Liver (tissue), 9 donors: ENCODE data around the gene ACOXL. TPM values are rescaled to one million over a fixed set of nuclear protein-coding genes. Genes with fewer than 3 reads are reported as not detected.

ENCODE experiments used
- DNase-seq: peaks from one replicate; pipeline ENCODE4 v3.0.0-alpha.2; 2017; ENCODE audit warnings: low spot score
- H3K27ac ChIP-seq, 2 donors: one replicate each; pipeline ENCODE4 v1.7.0; 2013; ENCODE audit warnings: inconsistent platforms in 2 of 2, low read length in 2 of 2, control low read depth in 1 of 2, low read depth in 1 of 2, mild to moderate bottlenecking in 1 of 2
- H3K27me3 ChIP-seq, 4 donors: one replicate each; pipeline versions ENCODE4 v1.6.1 to v1.7.0; 2013; ENCODE audit warnings: low read length in 3 of 4, inconsistent platforms in 1 of 4, mild to moderate bottlenecking in 1 of 4, moderate library complexity in 1 of 4; ENCODE audit not compliant: control insufficient read depth in 4 of 4, insufficient read depth in 4 of 4
- H3K36me3 ChIP-seq, 4 donors: one replicate each; pipeline versions ENCODE4 v1.6.1 to v1.7.0; 2013; ENCODE audit warnings: low read length in 3 of 4, mild to moderate bottlenecking in 3 of 4, low read depth in 1 of 4, moderate library complexity in 1 of 4; ENCODE audit not compliant: control insufficient read depth in 4 of 4, insufficient read depth in 3 of 4
- H3K4me1 ChIP-seq, 4 donors: one replicate each; pipeline versions ENCODE4 v1.6.1 to v1.7.0; 2013; ENCODE audit warnings: low read length in 3 of 4, mild to moderate bottlenecking in 3 of 4, moderate library complexity in 1 of 4; ENCODE audit not compliant: control insufficient read depth in 4 of 4, insufficient read depth in 4 of 4
- H3K4me3 ChIP-seq, 3 donors: one replicate each; pipeline versions ENCODE4 v1.6.1 to v1.7.0; 2013; ENCODE audit warnings: low read length in 3 of 3, control low read depth in 1 of 3, low read depth in 1 of 3, mild to moderate bottlenecking in 1 of 3
- H3K9ac ChIP-seq, 2 donors: one replicate each; pipeline ENCODE4 v1.7.0; 2013; ENCODE audit warnings: low read length in 2 of 2, mild to moderate bottlenecking in 2 of 2, moderate library complexity in 2 of 2, control low read depth in 1 of 2, low read depth in 1 of 2
- H3K9me3 ChIP-seq, 4 donors: one replicate each; pipeline versions ENCODE4 v1.6.1 to v1.7.0; 2013; ENCODE audit warnings: low read length in 3 of 4; ENCODE audit not compliant: control insufficient read depth in 4 of 4
- CTCF ChIP-seq: fragments of 150-350 bp; IDR thresholded peaks from 2 replicates; pipeline ENCODE4 v1.5.1; 2017; ENCODE audit warnings: improper control_type of control experiment, low read depth, low read length; ENCODE audit not compliant: missing input control
- EGR1 ChIP-seq, 2 donors: IDR thresholded peaks; 2 replicates each; pipeline ENCODE4 v1.6.1; 2016 to 2018; ENCODE audit warnings: antibody characterized with exemption in 2 of 2, low read depth in 2 of 2
- FOXA1 ChIP-seq: IDR thresholded peaks from 2 replicates; pipeline ENCODE4 v1.6.1; 2016; ENCODE audit warnings: antibody characterized with exemption
- FOXA2 ChIP-seq: IDR thresholded peaks from 2 replicates; pipeline ENCODE4 v1.6.1; 2016; ENCODE audit warnings: antibody characterized with exemption
- GABPA ChIP-seq, 2 donors: IDR thresholded peaks in 1 of 2; conservative IDR thresholded peaks in 1 of 2; 2 replicates each; pipeline ENCODE4 v1.6.1; 2016; ENCODE audit warnings: antibody characterized with exemption in 2 of 2, mild to moderate bottlenecking in 1 of 2, moderate library complexity in 1 of 2
- HNF4A ChIP-seq, 2 donors: conservative IDR thresholded peaks; 2 replicates each; pipeline ENCODE4 v1.6.1; 2016; ENCODE audit warnings: antibody characterized with exemption in 2 of 2, mild to moderate bottlenecking in 2 of 2
- HNF4G ChIP-seq: IDR thresholded peaks from 2 replicates; pipeline ENCODE4 v1.6.1; 2016; ENCODE audit warnings: antibody characterized with exemption
- JUND ChIP-seq, 2 donors: IDR thresholded peaks; 2 replicates each; pipeline ENCODE4 v1.6.1; 2016; ENCODE audit warnings: antibody characterized with exemption in 2 of 2
- NR2F2 ChIP-seq: IDR thresholded peaks from 2 replicates; pipeline ENCODE4 v1.6.1; 2016; ENCODE audit warnings: antibody characterized with exemption
- RAD21 ChIP-seq, 2 donors: IDR thresholded peaks; 2 replicates each; pipeline ENCODE4 v1.6.1; 2016; ENCODE audit warnings: antibody characterized with exemption in 2 of 2, mild to moderate bottlenecking in 2 of 2
- RXRA ChIP-seq, 2 donors: IDR thresholded peaks; 2 replicates each; pipeline ENCODE4 v1.6.1; 2017 to 2018; ENCODE audit warnings: antibody characterized with exemption in 2 of 2, mild to moderate bottlenecking in 1 of 2
- SP1 ChIP-seq: IDR thresholded peaks from 2 replicates; pipeline ENCODE4 v1.6.1; 2018; ENCODE audit warnings: antibody characterized with exemption, mild to moderate bottlenecking
- TAF1 ChIP-seq: conservative IDR thresholded peaks from 2 replicates; pipeline ENCODE4 v1.6.1; 2016; ENCODE audit warnings: antibody characterized with exemption, mild to moderate bottlenecking
- YY1 ChIP-seq: IDR thresholded peaks from 2 replicates; pipeline ENCODE4 v1.6.1; 2016; ENCODE audit warnings: antibody characterized with exemption, mild to moderate bottlenecking
- ZBTB33 ChIP-seq: IDR thresholded peaks from 2 replicates; pipeline ENCODE4 v1.6.1; 2016; ENCODE audit warnings: antibody characterized with exemption
- WGBS: extraction: QIAGEN DNeasy Blood & Tissue Kit; methylation state at CpG from one replicate; pipeline ENCODE4 v1.1.7; 2013; 5-methylcytosine and 5-hydroxymethylcytosine counted together
- polyA plus RNA-seq, 2 donors: library from polyadenylated mRNA; stranded (reverse) in 1 of 2; unstranded in 1 of 2; fragments of 200-250 nt in 1 of 2; fragments of >200 nt in 1 of 2; fragmentation: Nextera tagmentation in 1 of 2; extraction: Ambion mirVana in 1 of 2; gene quantifications; one replicate each; pipeline versions ENCODE4 v1.2.1 to v1.2.3, GENCODE V29; 2013 to 2015
- total RNA-seq, 2 donors: library from RNA; depleted of rRNA; stranded (reverse); fragments of >200 nt; gene quantifications; one replicate each; pipeline ENCODE4 v1.2.3, GENCODE V29; 2014
- TF ChIP-seq, protein P1 (sequence below): IDR thresholded peaks from 2 replicates; pipeline ENCODE4 v1.6.1; 2016; ENCODE audit warnings: antibody characterized with exemption
- TF ChIP-seq, protein P2 (sequence below): IDR thresholded peaks from 2 replicates; pipeline ENCODE4 v1.6.1; 2016; ENCODE audit warnings: antibody characterized with exemption, mild to moderate bottlenecking
- TF ChIP-seq, protein P3 (sequence below): IDR thresholded peaks from 2 replicates; pipeline ENCODE4 v1.6.1; 2016; ENCODE audit warnings: antibody characterized with exemption
- donor health status: healthy.
- donor health status: healthy.
- donor health status: healthy.
- donor health status: healthy.
- donor health status: healthy.

The ACOXL gene
- total and polyA plus RNA-seq, 4 donors, result 0.07 TPM; not detected in 3

DNA sequence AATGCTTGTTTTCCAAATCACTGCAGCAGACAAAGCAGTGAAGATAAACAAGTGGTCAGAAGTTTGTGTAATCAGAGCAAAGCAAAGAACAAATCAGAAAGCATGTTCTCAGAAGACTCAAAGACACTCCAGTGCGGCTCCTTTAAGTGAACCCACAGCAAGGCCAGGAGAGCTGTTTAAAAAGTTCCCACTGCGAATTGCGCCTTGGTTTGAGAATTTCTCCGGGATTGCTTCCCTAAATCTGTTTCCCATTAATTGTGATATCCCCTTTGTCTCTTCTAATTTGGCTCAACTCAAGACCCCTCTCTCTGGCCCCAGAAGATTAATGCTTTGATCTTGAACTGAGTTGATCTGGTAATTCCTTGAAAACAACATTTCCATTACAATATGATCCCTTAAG, 265.9 kb downstream of the ACOXL start:
- H3K36me3 ChIP-seq, result no peaks in the 10 kb centered on the region
- H3K9me3 ChIP-seq, result peaks cover 0 to 10% (median under 1%) of the 10 kb centered on the region in 4 donors
- no peak for DNase-seq
- 48% methylated on average over 4 of the region's 4 CpGs for WGBS
- H3K9ac ChIP-seq, result no peak overlapping the region
- no peak overlapping the region for H3K27ac ChIP-seq
- TF ChIP-seq YY1 (no peak), RAD21 (IDR thresholded peaks at IDR 0.05) (no peak), FOXA1 (no peak), JUND (IDR thresholded peaks at IDR 0.05) (no peak), SP1 (no peak), NR2F2 (no peak), FOXA2 (no peak), HNF4G (no peak), ZBTB33 (no peak), EGR1 (IDR thresholded peaks at IDR 0.05; ENCODE audit: low read depth in 2 of 2) (no peak), HNF4A (conservative IDR thresholded peaks at IDR 0.05) (no peak), TAF1 (no peak), RXRA (IDR thresholded peaks at IDR 0.05) (no peak), CTCF (no peak), GABPA (IDR thresholded peaks at IDR 0.05 in 1 of 2, conservative IDR thresholded peaks at IDR 0.05 in 1 of 2) (no peak)
- TF ChIP-seq, protein P1, sequence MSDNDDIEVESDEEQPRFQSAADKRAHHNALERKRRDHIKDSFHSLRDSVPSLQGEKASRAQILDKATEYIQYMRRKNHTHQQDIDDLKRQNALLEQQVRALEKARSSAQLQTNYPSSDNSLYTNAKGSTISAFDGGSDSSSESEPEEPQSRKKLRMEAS, result no peak
- TF ChIP-seq, protein P2, sequence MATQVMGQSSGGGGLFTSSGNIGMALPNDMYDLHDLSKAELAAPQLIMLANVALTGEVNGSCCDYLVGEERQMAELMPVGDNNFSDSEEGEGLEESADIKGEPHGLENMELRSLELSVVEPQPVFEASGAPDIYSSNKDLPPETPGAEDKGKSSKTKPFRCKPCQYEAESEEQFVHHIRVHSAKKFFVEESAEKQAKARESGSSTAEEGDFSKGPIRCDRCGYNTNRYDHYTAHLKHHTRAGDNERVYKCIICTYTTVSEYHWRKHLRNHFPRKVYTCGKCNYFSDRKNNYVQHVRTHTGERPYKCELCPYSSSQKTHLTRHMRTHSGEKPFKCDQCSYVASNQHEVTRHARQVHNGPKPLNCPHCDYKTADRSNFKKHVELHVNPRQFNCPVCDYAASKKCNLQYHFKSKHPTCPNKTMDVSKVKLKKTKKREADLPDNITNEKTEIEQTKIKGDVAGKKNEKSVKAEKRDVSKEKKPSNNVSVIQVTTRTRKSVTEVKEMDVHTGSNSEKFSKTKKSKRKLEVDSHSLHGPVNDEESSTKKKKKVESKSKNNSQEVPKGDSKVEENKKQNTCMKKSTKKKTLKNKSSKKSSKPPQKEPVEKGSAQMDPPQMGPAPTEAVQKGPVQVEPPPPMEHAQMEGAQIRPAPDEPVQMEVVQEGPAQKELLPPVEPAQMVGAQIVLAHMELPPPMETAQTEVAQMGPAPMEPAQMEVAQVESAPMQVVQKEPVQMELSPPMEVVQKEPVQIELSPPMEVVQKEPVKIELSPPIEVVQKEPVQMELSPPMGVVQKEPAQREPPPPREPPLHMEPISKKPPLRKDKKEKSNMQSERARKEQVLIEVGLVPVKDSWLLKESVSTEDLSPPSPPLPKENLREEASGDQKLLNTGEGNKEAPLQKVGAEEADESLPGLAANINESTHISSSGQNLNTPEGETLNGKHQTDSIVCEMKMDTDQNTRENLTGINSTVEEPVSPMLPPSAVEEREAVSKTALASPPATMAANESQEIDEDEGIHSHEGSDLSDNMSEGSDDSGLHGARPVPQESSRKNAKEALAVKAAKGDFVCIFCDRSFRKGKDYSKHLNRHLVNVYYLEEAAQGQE, result no peak
- TF ChIP-seq, protein P3, sequence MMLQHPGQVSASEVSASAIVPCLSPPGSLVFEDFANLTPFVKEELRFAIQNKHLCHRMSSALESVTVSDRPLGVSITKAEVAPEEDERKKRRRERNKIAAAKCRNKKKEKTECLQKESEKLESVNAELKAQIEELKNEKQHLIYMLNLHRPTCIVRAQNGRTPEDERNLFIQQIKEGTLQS, result no peak
- no peaks in the 10 kb centered on the region for H3K27me3 ChIP-seq
- H3K4me3 ChIP-seq, result no peak overlapping the region
- no peaks in the 10 kb centered on the region for H3K4me1 ChIP-seq

- TF ChIP-seq SP1, result no peak
- Histone ChIP-seq H3K9me3 (peaks cover 0 to 10% (median under 1%) of the 10 kb centered on the region in 4 donors), H3K27me3 (no peaks in the 10 kb centered on the region), H3K4me1 (no peaks in the 10 kb centered on the region), H3K27ac (no peak overlapping the region), H3K4me3 (no peak overlapping the region), H3K9ac (no peak overlapping the region), H3K36me3 (no peaks in the 10 kb centered on the region)
- no peak for DNase-seq
These were observed 267.3 kb downstream of the ACOXL start for GRCh38 chr2:110999626-111000025.
